H4 (cell line): ENCODE results near the gene AASDHPPT. TPM values are rescaled to one million over a fixed set of nuclear protein-coding genes. Genes with fewer than 3 reads are reported as not detected.
"Not testable (repeated sequence)": the region's sequence is repeated elsewhere in the genome, so short reads cannot be mapped to it uniquely, and the experiment has no call there.

Experiments used
- DNase-seq: peaks from one replicate; pipeline ENCODE4 v3.0.0-alpha.2; 2015; ENCODE audit warnings: low spot score
- total RNA-seq: library from RNA; depleted of rRNA; stranded (reverse); fragments of >200 nt; shearing (Covaris generic); gene quantifications from 2 replicates; pipeline ENCODE4 v1.2.3, GENCODE V29; 2014; rRNA removed

The AASDHPPT gene
- total RNA-seq: 61.6 and 61.9 TPM in 2 replicates

- peak; percentile 6 for DNase-seq
Observed at GRCh38 chr11:106077609-106078455, at the start of gene AASDHPPT. AASDHPPT (plus strand) TSS chr11:106077662; CDS start chr11:106077711, 49 bp downstream.

- DNase-seq: no peak
Observed at GRCh38 chr11:106030609-106031008, 46.9 kb upstream of the AASDHPPT start.

- peak; percentile 13 for DNase-seq
Observed at GRCh38 chr11:106031202-106031810, 46.2 kb upstream of the AASDHPPT start.

GRCh38 chr11:106031936-106032335 lies 45.5 kb upstream of the AASDHPPT start:
- no peak for DNase-seq

- no peak for DNase-seq
Observed at GRCh38 chr11:106032861-106033260, 44.6 kb upstream of the AASDHPPT start.

GRCh38 chr11:106043540-106043939 lies 33.9 kb upstream of the AASDHPPT start:
- DNase-seq: no peak

- DNase-seq: no peak
Observed at GRCh38 chr11:106047631-106048030, 29.8 kb upstream of the AASDHPPT start.

GRCh38 chr11:106049727-106050476 lies 27.6 kb upstream of the AASDHPPT start:
- no peak for DNase-seq

- no peak for DNase-seq
Observed at GRCh38 chr11:106051103-106051502, 26.4 kb upstream of the AASDHPPT start.

- DNase-seq: not testable (repeated sequence)
Observed at GRCh38 chr11:106058377-106058776, 19.1 kb upstream of the AASDHPPT start.

GRCh38 chr11:106059617-106060016 lies 17.8 kb upstream of the AASDHPPT start:
- DNase-seq: no peak

- DNase-seq: no peak
Observed at GRCh38 chr11:106061249-106061784, 16.1 kb upstream of the AASDHPPT start.

GRCh38 chr11:106061954-106062949 lies 15.2 kb upstream of the AASDHPPT start:
- no peak for DNase-seq

- DNase-seq: no peak
Observed at GRCh38 chr11:106063009-106063408, 14.5 kb upstream of the AASDHPPT start.

GRCh38 chr11:106070606-106071005 lies 6.9 kb upstream of the AASDHPPT start:
- DNase-seq: no peak

- no peak for DNase-seq
Observed at GRCh38 chr11:106072804-106073203, 4.7 kb upstream of the AASDHPPT start.

- DNase-seq: peak; percentile 2
Observed at GRCh38 chr11:106076171-106076918, 1.1 kb upstream of the AASDHPPT start.

- DNase-seq: peak; percentile 99
Observed at GRCh38 chr11:106076919-106077608, 398 bp upstream of the AASDHPPT start, which contains the start of gene KBTBD3. KBTBD3 (minus strand) TSS chr11:106077347; CDS start chr11:106059097, 18,250 bp downstream.

GRCh38 chr11:106082096-106082495 lies 4.6 kb downstream of the AASDHPPT start:
- DNase-seq: no peak
